Measurements from ENCODE around the gene CLEC4M.
"Not testable (repeated sequence)": the region's sequence is repeated elsewhere in the genome, so short reads cannot be mapped to it uniquely, and the experiment has no call there.

CLEC4M gene

GRCh38 chr19:7773841-7774240 lies 10.8 kb downstream of the CLEC4M start:
- no peak for DNase-seq (ENCODE audit: low spot score)

GRCh38 chr19:7775761-7776160 lies 12.7 kb downstream of the CLEC4M start:
- no peak for DNase-seq (ENCODE audit: low spot score)

DNA sequence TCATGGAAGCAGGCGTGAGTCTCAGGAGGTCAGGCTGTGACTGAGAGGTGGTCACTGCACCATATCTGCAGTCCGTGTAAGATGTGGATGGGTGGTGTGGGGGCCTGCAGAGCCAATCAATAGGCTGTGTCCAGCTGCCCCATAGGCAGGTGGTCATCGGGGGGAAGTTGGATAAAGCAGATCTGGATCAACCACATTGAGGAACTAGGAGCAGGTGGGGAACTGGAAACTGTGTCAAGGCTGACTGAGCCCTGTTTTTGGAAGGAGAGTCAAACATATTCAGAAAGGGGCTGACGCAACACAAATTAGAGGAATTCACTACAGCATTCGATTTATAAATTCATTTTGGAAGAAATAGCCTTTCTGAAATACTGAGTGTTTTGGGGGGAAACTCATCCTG lies 15.0 kb downstream of the CLEC4M start:
- DNase-seq (ENCODE audit: low spot score): no peak

DNA sequence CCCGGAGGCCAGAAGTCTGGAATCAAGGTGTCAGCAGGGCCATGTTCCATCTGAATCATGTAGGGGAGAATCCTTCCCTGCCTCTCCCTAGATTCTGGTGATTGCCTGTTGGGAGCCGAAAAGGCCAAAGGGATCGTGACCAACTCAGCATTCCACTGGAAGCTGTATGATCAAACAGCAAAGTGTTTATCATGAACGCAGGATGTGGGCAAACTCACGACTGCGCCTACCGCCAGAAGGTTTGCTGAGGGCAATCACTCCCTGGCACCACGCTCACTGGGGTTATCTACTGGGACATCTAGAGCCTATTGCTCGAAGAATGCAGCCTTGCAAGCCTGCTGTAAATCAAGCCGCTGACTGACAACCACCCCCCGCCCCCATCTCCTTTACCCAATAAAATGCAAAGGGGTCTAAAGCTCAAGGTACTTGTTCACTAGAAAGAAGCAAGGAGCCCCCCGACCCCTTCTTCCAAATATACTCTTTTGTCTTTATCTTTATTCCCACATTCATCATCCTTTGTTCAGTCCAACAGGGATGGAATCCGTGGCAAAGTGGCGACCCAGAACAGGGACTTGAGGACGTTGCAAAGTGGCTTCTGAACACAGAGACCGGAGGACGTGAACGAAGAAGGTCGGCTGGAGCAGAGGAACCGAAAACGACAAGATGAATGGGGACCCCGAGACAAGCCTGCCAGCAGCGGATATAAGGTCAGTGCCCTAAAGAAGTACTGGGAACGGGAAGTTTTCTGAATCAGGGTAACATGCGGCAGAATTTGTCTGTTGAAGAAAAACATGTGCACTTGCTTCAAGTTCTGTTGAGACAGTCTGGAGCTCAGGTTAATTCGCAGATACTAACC lies 16.8 kb downstream of the CLEC4M start:
- DNase-seq (ENCODE audit: low spot score): no peak

GRCh38 chr19:7781157-7781556 lies 18.1 kb downstream of the CLEC4M start:
- DNase-seq (ENCODE audit: low spot score): no peak

DNA sequence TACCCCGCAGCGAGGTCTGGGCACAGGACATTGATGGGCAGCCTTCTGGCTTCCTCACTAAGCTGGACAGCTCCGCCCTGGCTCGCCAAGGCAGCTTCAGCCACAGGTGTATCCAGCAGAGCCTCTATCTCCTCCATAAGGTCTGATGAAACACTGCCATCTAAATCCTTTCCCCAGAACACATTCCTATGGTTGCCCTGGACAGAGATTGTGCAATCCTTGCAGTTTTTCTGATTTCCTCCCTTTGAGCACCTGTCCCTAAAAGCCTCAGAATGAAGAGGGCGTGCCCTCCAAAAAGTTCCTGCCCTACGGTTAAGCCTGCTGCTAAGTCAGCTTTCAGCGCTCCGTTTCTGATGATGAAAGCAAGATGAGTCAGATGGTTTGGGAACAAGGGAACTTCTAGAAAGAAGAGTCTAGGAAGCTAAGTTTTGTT lies 21.0 kb downstream of the CLEC4M start:
- peak; percentile 54 for DNase-seq (ENCODE audit: low spot score)

- DNase-seq (ENCODE audit: low spot score): no peak
Observed at GRCh38 chr19:7784856-7785255, 21.8 kb downstream of the CLEC4M start.

- no peak for DNase-seq (ENCODE audit: low spot score)
Observed at GRCh38 chr19:7787141-7787540, 24.1 kb downstream of the CLEC4M start.

DNA sequence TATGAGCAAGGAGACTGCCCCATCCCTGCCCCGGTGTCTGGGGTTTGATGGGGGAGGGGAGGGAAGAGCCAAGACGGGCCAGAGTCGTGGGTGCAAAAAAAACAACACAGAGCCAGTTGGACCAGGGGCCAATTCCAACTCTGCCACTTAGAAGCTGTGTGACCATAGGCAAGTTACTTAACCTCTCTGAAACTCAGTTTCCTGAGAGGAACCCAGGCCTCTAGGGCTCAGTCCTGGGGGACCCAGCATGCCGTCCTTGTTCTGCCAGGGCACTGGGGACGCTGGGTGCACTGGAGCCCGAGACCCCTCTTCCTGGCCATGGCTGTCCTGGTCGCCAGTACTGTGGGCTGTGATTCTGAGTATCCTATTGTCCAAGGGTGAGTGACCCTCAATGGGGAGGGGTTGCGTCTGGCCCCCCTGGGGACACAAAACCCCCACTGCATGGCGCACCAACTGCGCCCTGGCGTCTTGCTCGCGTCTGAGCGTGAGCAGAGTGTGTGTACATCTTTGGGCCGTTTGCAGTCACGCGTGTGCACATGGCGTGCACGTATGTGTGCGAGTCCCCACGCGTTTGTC lies 24.6 kb downstream of the CLEC4M start:
- no peak for DNase-seq (ENCODE audit: low spot score)

DNA sequence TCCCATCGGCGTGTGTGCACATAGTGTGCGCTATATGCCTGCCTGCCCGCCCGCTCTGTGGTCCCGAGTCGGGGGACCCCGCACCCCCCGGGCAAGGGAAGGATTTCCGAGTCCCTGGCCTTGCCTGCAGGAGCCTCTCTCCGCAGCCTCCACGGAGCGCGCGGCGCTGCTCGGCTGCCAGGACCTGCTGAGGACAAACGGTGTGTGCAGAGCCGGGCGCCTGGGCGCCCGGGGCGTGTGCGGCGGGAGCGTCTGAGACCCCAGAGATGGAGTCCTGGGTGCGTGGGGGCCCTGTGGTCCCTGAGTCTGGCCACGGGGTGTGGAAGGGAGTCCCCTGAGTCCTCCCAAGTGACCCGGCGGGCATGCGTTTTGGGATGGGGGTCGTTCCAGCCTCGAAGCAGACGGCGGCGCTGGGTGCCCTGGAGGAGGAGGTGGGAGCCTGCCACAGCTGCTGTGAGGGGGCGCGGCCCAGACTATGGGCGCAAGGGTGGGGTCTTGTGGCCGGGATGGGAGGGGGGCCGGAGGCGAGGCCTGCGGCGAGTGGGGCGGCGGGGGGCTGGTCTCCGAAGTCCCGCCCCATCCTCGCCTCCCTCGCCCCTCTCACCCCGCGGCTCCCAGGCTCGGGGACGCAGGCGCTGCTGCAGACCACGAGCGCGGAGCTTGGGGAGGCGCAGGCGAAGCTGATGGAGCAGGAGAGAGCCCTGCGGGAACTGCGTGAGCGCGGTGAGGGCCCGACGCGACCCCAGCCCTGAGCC lies 25.3 kb downstream of the CLEC4M start:
- DNase-seq (ENCODE audit: low spot score): no peak

- DNase-seq (ENCODE audit: low spot score): no peak
Observed at GRCh38 chr19:7788933-7789323, 25.9 kb downstream of the CLEC4M start.

- DNase-seq (ENCODE audit: low spot score): no peak
Observed at GRCh38 chr19:7789447-7789846, 26.4 kb downstream of the CLEC4M start.

DNA sequence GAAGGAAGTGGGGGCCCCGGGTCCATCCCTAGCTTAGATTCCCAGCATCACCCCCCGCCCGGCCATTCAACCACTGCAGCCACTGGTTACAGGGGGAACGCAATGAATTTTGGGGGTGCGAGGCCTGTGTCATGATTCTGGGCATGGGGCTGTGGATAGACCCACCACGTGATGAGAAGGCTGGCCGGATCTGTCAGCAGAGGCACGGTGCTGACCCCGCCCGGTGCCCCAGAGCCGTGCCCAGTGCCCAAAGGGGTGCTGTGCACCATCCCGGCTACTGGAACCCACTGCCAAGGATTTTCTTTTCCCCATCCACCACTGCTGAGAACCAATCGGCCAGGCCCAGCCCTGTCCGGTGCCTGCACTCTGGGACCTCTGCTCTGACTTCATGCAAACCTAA lies 27.4 kb downstream of the CLEC4M start:
- no peak for DNase-seq (ENCODE audit: low spot score)

DNA sequence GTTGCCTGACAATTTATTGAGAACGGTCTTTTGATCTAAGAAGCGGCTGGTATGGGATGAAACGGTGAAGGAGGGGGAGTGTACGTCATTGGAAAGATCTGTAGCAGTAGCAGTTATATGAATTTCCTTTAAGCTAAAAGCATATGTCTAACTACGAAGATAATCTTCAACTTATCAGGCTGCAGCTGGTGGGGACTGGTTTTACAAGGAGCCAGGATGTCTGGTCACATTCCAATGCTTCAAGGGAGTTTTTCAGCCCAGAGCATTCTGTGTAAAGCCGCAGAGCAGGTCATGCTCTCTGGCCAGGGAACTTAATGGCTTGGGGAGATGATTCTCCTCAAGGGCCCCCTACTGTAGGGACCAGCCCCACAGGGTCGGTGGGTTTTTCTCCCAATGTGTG lies 29.2 kb downstream of the CLEC4M start:
- no peak for DNase-seq (ENCODE audit: low spot score)

DNA sequence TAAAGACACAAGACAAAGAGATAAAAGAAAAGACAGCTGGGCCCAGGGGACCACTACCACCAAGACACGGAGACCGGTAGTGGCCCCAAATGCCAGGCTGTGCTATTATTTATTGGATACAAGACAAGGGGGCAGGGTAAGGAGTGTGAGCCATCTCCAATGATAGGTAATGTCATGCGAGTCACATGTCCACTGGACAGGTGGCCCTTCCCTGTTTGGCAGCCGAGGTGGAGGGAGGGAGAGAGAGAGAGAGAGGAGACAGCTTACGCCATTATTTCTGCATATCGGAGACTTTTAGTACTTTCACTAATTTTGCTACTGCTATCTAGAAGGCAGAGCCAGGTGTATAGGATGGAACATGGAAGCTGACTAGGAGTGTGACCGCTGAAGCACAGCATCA lies 29.7 kb downstream of the CLEC4M start:
- DNase-seq (ENCODE audit: low spot score): not testable (repeated sequence)

DNA sequence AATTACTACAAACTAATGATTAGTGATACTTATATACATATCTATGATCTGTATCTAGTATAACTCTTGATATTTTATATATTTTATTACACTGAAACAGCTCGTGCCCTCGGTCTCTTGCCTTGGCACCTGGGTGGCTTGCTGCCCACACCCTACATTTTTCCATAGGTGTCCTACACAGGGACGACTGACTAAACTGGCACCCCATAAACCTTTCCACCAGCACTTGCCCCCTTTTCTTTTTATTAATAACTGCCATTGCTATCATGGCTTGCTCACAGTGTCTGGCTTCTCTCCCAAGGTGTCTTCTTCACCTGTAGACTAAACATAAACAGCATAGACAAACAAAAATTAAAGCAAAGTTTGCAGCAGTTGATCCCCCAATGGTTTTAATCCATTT lies 30.4 kb downstream of the CLEC4M start:
- DNase-seq (ENCODE audit: low spot score): no peak

DNA sequence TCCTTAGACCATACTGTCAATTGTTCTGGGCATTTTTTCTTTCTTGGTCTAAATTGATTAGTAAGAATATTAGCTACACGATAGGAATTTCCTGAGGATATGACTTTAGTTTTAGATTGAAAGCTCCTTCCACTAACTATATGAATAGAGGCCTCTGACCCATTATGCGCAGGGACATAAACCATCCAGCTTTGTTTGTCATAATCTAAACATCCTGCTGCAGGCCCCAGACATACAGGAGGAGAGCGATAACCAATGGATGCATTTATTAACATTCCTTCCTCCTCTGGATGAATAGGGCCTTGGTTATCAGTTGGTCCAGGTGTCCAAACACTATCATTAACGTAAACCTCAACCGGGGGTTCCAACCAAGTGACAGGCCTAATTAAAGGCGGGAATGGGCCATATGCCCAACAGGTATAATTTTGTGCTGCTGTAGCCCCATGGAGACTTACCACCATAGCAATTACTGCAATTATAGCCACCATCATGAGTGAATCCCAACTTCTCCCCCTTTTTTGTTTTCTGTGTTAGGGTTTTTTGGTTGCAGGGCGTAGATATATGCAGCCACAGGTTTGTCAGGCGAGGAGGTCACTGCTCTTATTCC lies 32.6 kb downstream of the CLEC4M start:
- no peak for DNase-seq (ENCODE audit: low spot score)

DNA sequence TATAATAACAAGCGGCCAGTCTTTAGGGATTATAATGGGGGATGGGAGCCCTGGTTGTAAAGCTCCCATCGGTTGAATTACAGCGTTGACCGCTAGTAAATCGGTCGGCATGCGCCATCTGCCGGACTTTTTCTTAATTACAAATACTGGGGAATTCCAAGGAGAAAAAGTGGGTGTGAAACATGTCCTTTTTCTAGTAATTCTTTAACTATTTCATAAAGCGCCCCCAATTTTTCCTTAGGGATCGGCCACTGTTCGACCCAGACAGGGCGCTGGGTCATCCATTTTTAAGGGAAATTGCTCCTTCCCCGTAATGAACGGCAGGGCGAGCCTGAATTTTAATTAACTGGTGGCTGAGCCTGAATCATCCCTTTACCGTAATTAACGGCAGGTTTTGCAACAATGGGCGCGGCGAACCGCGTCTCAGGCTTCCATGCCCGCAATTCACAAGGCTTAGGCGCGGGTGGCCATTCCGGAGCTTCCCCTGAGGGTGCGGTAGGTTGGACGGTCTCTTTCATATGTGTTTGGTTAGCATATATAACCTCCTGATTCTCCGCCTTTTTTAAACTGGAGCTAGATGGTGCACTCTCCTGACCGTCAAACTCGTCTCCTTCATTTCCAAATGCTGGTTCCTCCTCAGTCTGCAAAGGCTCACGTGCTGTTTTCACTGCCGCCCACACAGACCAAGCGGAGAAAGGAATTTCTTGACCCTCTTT lies 36.8 kb downstream of the CLEC4M start:
- peak; percentile 72 for DNase-seq (ENCODE audit: low spot score)

DNA sequence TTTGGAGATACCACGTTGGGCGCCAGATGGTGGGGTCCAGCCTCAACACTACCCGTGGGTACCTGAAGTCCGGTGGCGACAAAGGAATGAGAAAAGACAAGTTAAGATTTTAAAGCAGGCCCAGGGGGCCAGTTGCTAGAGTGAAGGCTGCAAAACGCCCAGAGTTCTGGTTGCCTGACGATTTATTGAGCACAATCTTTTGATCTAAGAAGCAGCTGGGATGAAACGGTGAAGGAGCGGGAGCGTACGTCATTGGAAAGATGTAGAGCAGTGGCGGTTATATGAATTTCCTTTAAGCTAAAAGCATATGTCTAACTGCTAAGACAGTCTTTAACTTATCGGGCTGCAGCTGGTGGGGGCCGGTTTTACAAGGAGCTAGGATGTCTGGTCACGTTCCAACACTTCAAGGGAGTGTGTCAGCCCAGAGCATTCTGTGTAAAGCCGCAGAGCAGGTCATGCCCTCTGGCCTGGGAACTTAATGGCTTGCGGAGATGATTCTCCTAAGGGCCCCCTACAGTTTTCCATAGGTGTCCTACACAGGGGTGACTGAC lies 38.1 kb downstream of the CLEC4M start:
- no peak for DNase-seq (ENCODE audit: low spot score)

DNA sequence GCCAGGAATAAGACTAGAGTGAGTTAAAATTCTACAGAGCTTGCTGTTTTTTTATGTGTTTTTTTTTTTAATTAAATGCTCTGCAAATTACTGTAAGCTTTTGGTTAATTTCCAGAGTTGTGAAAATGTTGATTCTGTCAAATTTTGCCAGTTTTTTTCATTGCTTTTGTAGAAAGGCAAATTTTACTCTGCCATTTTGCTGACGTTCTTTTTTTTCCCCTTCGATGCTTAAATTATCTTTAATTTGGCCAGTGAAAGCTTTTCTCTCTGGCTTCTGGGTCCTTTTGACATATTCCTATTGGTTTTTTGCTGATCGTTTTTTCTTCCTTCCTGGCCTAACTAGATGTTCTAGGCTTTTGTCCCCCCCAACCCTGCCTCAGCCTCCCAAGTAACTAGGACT lies 43.2 kb downstream of the CLEC4M start:
- no peak for DNase-seq (ENCODE audit: low spot score)

DNA sequence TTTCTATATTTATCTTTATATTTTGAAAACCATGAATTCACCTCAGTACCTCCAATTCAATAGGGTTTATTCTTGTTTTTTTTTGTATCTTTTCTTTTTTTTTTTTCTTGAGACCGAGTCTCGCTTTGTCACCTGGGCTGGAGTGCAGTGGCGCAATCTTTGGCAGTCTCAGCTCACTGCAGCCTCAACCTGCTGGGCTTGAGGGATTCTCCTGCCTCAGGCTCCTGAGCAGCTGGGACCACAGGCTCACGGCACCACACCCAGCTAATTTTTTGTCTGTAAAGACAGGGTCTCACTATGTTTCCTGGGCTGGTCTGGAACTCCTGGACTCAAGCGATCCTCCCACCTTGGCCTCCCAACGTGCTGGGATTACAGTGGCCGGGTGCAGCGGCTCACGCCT lies 43.8 kb downstream of the CLEC4M start:
- DNase-seq (ENCODE audit: low spot score): no peak

- DNase-seq (ENCODE audit: low spot score): no peak
Observed at GRCh38 chr19:7808108-7808507, 45.1 kb downstream of the CLEC4M start.
